Measurements from ENCODE around the gene FGF14. TPM values are rescaled to one million over a fixed set of nuclear protein-coding genes. Genes with fewer than 3 reads are reported as not detected.

FGF14 gene
- polyA plus RNA-seq, 1 donor (not counting 4 experiments of a cell fraction or from before 2014, with no cell fraction given) = 0.09 TPM

GRCh38 chr13:101875091-101875490, 526.8 kb downstream of the FGF14 start:
- Histone ChIP-seq H4K20me1 (ENCODE audit: control insufficient read depth, extremely low read depth, insufficient read depth, low read length) (no peaks in the 10 kb centered on the region), H3K27ac (ENCODE audit: control insufficient read depth, insufficient read depth, low read length) (no peak overlapping the region), H3K4me1 (ENCODE audit: control insufficient read depth, extremely low read depth, insufficient read depth, low read length) (no peaks in the 10 kb centered on the region), H3K79me2 (ENCODE audit: control insufficient read depth, insufficient read depth, low read length) (no peaks in the 10 kb centered on the region), H3K27me3 (ENCODE audit: control insufficient read depth, extremely low read depth, insufficient read depth, low read length) (no peaks in the 10 kb centered on the region), H3K9me3 (ENCODE audit: control insufficient read depth, low read depth, low read length) (no peaks in the 10 kb centered on the region), H3K9me1 (ENCODE audit: control insufficient read depth, extremely low read depth, insufficient read depth, low read length) (no peaks in the 10 kb centered on the region), H2AFZ (ENCODE audit: control insufficient read depth, low read length) (no peak overlapping the region), H3K4me3 (ENCODE audit: control insufficient read depth in 2 of 3, extremely low read depth in 1 of 3, insufficient read depth in 2 of 3, low read depth in 1 of 3, low read length in 3 of 3) (no peak overlapping the region), H3K4me2 (ENCODE audit: control insufficient read depth, extremely low read depth, insufficient read depth, low read depth, low read length) (no peak overlapping the region), H3K9ac (ENCODE audit: control insufficient read depth, extremely low read depth, insufficient read depth, low read length) (no peak overlapping the region), H3K36me3 (ENCODE audit: control insufficient read depth in 2 of 2, extremely low read depth in 1 of 2, insufficient read depth in 2 of 2, low read length in 2 of 2) (no peaks in the 10 kb centered on the region)
- FAIRE-seq (no peak), DNase-seq (ENCODE audit: low read depth, low spot score) (no peak)
- dilution Hi-C loops (cut with MboI; ENCODE audit: extremely low pct_ligation_motif_present, low sequenced_read_pairs) = no loop called here
- TF ChIP-seq EZH2 (IDR thresholded peaks at IDR 0.05; ENCODE audit: low read length) (no peak), CTCF (optimal IDR thresholded peaks at IDR 0.05 in 1 of 3, IDR thresholded peaks at IDR 0.05 in 1 of 3, conservative IDR thresholded peaks at IDR 0.05 in 1 of 3; ENCODE audit: extremely low read depth in 1 of 3, insufficient read depth in 2 of 3, low read length in 3 of 3) (no peak)

GRCh38 chr13:101869553-101869952, 532.3 kb downstream of the FGF14 start:
- no peak for FAIRE-seq
- DNase-seq (ENCODE audit: low read depth, low spot score) = no peak
- Histone ChIP-seq H3K9me1 (ENCODE audit: control insufficient read depth, extremely low read depth, insufficient read depth, low read length) (no peaks in the 10 kb centered on the region), H3K4me2 (ENCODE audit: control insufficient read depth, extremely low read depth, insufficient read depth, low read depth, low read length) (no peak overlapping the region), H3K27me3 (ENCODE audit: control insufficient read depth, extremely low read depth, insufficient read depth, low read length) (no peaks in the 10 kb centered on the region), H2AFZ (ENCODE audit: control insufficient read depth, low read length) (no peak overlapping the region), H3K9me3 (ENCODE audit: control insufficient read depth, low read depth, low read length) (no peaks in the 10 kb centered on the region), H3K79me2 (ENCODE audit: control insufficient read depth, insufficient read depth, low read length) (no peaks in the 10 kb centered on the region), H3K9ac (ENCODE audit: control insufficient read depth, extremely low read depth, insufficient read depth, low read length) (no peak overlapping the region), H4K20me1 (ENCODE audit: control insufficient read depth, extremely low read depth, insufficient read depth, low read length) (no peaks in the 10 kb centered on the region), H3K4me1 (ENCODE audit: control insufficient read depth, extremely low read depth, insufficient read depth, low read length) (no peaks in the 10 kb centered on the region), H3K36me3 (ENCODE audit: control insufficient read depth in 2 of 2, extremely low read depth in 1 of 2, insufficient read depth in 2 of 2, low read length in 2 of 2) (no peaks in the 10 kb centered on the region), H3K27ac (ENCODE audit: control insufficient read depth, insufficient read depth, low read length) (no peak overlapping the region), H3K4me3 (ENCODE audit: control insufficient read depth in 2 of 3, extremely low read depth in 1 of 3, insufficient read depth in 2 of 3, low read depth in 1 of 3, low read length in 3 of 3) (no peak overlapping the region)
- no peak for TF ChIP-seq CTCF (optimal IDR thresholded peaks at IDR 0.05 in 1 of 3, IDR thresholded peaks at IDR 0.05 in 1 of 3, conservative IDR thresholded peaks at IDR 0.05 in 1 of 3; ENCODE audit: extremely low read depth in 1 of 3, insufficient read depth in 2 of 3, low read length in 3 of 3)
- TF ChIP-seq EZH2 (IDR thresholded peaks at IDR 0.05; ENCODE audit: low read length) = no peak
- dilution Hi-C loops (cut with MboI; ENCODE audit: extremely low pct_ligation_motif_present, low sequenced_read_pairs) = no loop called here

Measured in keratinocyte (primary cell).